ENCODE measurements around the gene TMEM156. TPM values are rescaled to one million over a fixed set of nuclear protein-coding genes. Genes with fewer than 3 reads are reported as not detected.
A peak's percentile ranks its signal among the peaks of the same experiment; 100 is the strongest.

The TMEM156 gene
- total and polyA plus RNA-seq, 4 donors = 0.58 to 0.70 (median 0.64) TPM

- DNase-seq (ENCODE audit: low spot score) = no peak
- Histone ChIP-seq H3K9me3 (ENCODE audit: control insufficient read depth in 4 of 4, low read length in 3 of 4) (no peaks in the 10 kb centered on the region), H3K27me3 (ENCODE audit: control insufficient read depth in 4 of 4, insufficient read depth in 4 of 4, low read length in 3 of 4) (no peaks in the 10 kb centered on the region), H3K9ac (ENCODE audit: low read depth in 1 of 2, low read length in 2 of 2) (no peak overlapping the region), H3K4me1 (ENCODE audit: control insufficient read depth in 4 of 4, insufficient read depth in 4 of 4, low read length in 3 of 4) (peaks cover 4 to 38% (median 28%) of the 10 kb centered on the region in 4 donors), H3K27ac (ENCODE audit: low read depth in 1 of 2, low read length in 2 of 2) (peak overlapping the region; percentile 45 to 83), H3K36me3 (ENCODE audit: control insufficient read depth in 4 of 4, insufficient read depth in 3 of 4, low read depth in 1 of 4, low read length in 3 of 4) (peaks cover 0 to 1% (median 0%) of the 10 kb centered on the region in 4 donors), H3K4me3 (ENCODE audit: low read depth in 1 of 3, low read length in 3 of 3) (peak overlapping the region in 1 of 3 donors; percentile 18)
- TF ChIP-seq, protein P1, sequence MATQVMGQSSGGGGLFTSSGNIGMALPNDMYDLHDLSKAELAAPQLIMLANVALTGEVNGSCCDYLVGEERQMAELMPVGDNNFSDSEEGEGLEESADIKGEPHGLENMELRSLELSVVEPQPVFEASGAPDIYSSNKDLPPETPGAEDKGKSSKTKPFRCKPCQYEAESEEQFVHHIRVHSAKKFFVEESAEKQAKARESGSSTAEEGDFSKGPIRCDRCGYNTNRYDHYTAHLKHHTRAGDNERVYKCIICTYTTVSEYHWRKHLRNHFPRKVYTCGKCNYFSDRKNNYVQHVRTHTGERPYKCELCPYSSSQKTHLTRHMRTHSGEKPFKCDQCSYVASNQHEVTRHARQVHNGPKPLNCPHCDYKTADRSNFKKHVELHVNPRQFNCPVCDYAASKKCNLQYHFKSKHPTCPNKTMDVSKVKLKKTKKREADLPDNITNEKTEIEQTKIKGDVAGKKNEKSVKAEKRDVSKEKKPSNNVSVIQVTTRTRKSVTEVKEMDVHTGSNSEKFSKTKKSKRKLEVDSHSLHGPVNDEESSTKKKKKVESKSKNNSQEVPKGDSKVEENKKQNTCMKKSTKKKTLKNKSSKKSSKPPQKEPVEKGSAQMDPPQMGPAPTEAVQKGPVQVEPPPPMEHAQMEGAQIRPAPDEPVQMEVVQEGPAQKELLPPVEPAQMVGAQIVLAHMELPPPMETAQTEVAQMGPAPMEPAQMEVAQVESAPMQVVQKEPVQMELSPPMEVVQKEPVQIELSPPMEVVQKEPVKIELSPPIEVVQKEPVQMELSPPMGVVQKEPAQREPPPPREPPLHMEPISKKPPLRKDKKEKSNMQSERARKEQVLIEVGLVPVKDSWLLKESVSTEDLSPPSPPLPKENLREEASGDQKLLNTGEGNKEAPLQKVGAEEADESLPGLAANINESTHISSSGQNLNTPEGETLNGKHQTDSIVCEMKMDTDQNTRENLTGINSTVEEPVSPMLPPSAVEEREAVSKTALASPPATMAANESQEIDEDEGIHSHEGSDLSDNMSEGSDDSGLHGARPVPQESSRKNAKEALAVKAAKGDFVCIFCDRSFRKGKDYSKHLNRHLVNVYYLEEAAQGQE (IDR thresholded peaks at IDR 0.05) = no peak
- no peak for TF ChIP-seq NR2F2 (IDR thresholded peaks at IDR 0.05)
- peak in 1 of 2 donors; percentile 56 for TF ChIP-seq HNF4A (conservative IDR thresholded peaks at IDR 0.05)
- no peak for TF ChIP-seq SP1 (IDR thresholded peaks at IDR 0.05)
- no peak for TF ChIP-seq GABPA (IDR thresholded peaks at IDR 0.05 in 1 of 2, conservative IDR thresholded peaks at IDR 0.05 in 1 of 2)
- TF ChIP-seq, protein P2, sequence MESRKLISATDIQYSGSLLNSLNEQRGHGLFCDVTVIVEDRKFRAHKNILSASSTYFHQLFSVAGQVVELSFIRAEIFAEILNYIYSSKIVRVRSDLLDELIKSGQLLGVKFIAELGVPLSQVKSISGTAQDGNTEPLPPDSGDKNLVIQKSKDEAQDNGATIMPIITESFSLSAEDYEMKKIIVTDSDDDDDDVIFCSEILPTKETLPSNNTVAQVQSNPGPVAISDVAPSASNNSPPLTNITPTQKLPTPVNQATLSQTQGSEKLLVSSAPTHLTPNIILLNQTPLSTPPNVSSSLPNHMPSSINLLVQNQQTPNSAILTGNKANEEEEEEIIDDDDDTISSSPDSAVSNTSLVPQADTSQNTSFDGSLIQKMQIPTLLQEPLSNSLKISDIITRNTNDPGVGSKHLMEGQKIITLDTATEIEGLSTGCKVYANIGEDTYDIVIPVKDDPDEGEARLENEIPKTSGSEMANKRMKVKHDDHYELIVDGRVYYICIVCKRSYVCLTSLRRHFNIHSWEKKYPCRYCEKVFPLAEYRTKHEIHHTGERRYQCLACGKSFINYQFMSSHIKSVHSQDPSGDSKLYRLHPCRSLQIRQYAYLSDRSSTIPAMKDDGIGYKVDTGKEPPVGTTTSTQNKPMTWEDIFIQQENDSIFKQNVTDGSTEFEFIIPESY (IDR thresholded peaks at IDR 0.05) = no peak
- no peak for TF ChIP-seq CTCF (IDR thresholded peaks at IDR 0.05; ENCODE audit: low read depth, low read length, missing input control)
- TF ChIP-seq JUND (IDR thresholded peaks at IDR 0.05) = no peak
- TF ChIP-seq RAD21 (IDR thresholded peaks at IDR 0.05) = peak in 1 of 2 donors; percentile 28
- TF ChIP-seq MAX (IDR thresholded peaks at IDR 0.05) = no peak
- no peak for TF ChIP-seq EGR1 (IDR thresholded peaks at IDR 0.05; ENCODE audit: low read depth in 2 of 2)
- no peak for TF ChIP-seq ATF3 (IDR thresholded peaks at IDR 0.05)
- peak; percentile 65 for TF ChIP-seq YY1 (IDR thresholded peaks at IDR 0.05)
- no peak for TF ChIP-seq FOXA1 (IDR thresholded peaks at IDR 0.05)
- 76% methylated on average over 2 of the region's 2 CpGs for WGBS
These were observed 82.0 kb downstream of the TMEM156 start for GRCh38 chr4:38950159-38950558.

GRCh38 chr4:38949411-38950051 is 82.7 kb downstream of the TMEM156 start:
- Histone ChIP-seq H3K27me3 (ENCODE audit: control insufficient read depth in 4 of 4, insufficient read depth in 4 of 4, low read length in 3 of 4) (no peaks in the 10 kb centered on the region), H3K4me1 (ENCODE audit: control insufficient read depth in 4 of 4, insufficient read depth in 4 of 4, low read length in 3 of 4) (peaks cover 4 to 41% (median 33%) of the 10 kb centered on the region in 4 donors), H3K27ac (ENCODE audit: low read depth in 1 of 2, low read length in 2 of 2) (peak overlapping the region; percentile 45 to 83), H3K9ac (ENCODE audit: low read depth in 1 of 2, low read length in 2 of 2) (no peak overlapping the region), H3K9me3 (ENCODE audit: control insufficient read depth in 4 of 4, low read length in 3 of 4) (no peaks in the 10 kb centered on the region), H3K4me3 (ENCODE audit: low read depth in 1 of 3, low read length in 3 of 3) (no peak overlapping the region), H3K36me3 (ENCODE audit: control insufficient read depth in 4 of 4, insufficient read depth in 3 of 4, low read depth in 1 of 4, low read length in 3 of 4) (peaks cover 0 to 2% (median under 1%) of the 10 kb centered on the region in 4 donors)
- WGBS = 54% methylated on average over 5 of the region's 5 CpGs
- DNase-seq (ENCODE audit: low spot score) = no peak
- no peak for TF ChIP-seq MAX (IDR thresholded peaks at IDR 0.05)
- no peak for TF ChIP-seq FOXA1 (IDR thresholded peaks at IDR 0.05)
- TF ChIP-seq TAF1 (conservative IDR thresholded peaks at IDR 0.05) = no peak
- TF ChIP-seq HNF4A (conservative IDR thresholded peaks at IDR 0.05) = no peak
- TF ChIP-seq, protein P2 (IDR thresholded peaks at IDR 0.05) = no peak
- no peak for TF ChIP-seq JUND (IDR thresholded peaks at IDR 0.05)
- no peak for TF ChIP-seq RXRA (IDR thresholded peaks at IDR 0.05)
- no peak for TF ChIP-seq SP1 (IDR thresholded peaks at IDR 0.05)
- no peak for TF ChIP-seq ATF3 (IDR thresholded peaks at IDR 0.05)
- TF ChIP-seq HNF4G (IDR thresholded peaks at IDR 0.05) = no peak
- no peak for TF ChIP-seq NR2F2 (IDR thresholded peaks at IDR 0.05)
- no peak for TF ChIP-seq EGR1 (IDR thresholded peaks at IDR 0.05; ENCODE audit: low read depth in 2 of 2)
- TF ChIP-seq CTCF (IDR thresholded peaks at IDR 0.05; ENCODE audit: low read depth, low read length, missing input control) = no peak
